ENCODE measurements around the gene ALKBH6. TPM values are rescaled to one million over a fixed set of nuclear protein-coding genes. Genes with fewer than 3 reads are reported as not detected.

The ALKBH6 gene
- total and polyA plus RNA-seq, 9 of the 15 experiments (the other 6 are each of a cell fraction or from before 2014, with no cell fraction given): 0.67 to 62.0 (median 34.5) TPM

DNA sequence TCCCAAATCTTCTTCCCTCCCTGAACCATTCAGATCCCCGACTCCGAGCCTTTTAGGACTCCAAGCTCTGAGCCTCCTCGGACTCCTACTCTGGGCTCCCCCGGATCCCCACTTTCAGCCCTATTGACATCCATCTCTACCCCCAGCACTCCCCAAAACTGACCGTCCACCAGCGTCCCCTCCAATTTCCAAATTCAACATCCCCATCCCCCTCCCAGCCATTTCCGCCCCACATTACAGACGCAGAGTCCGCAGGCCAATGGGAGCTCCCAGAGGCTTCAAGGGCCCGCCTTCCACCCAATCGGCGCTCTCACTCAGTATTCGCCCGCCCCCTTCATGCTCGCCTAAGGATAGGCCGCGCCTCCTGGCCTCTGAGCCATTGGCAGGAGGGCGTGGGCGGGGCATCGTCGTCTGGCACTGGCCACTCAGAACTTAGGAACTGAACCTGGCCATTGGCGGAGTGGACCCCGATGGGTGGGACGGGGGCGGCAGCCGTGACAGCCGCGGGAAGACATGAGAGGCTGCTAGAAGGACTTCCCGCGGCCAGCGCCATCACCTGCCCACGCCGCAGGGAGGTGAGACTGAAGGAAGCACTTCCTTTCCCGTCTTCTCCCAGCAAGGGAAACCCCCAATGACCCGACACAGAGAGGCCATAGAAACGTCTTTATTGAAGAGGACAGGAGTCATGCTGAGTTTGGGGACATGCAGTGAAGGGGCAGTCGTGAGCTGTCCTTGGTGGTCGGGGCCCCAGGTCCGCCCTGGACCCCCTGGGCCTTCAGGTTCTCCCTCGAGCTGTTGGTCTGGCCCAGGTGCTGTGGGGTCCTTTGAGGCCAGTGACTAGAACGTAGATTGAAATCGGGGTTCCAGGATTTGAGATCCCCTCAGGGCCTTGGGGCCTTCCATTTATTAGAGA lies at the start of gene ALKBH6 (continued):
- no peak for TF ChIP-seq BHLHE40 (IDR thresholded peaks at IDR 0.05; ENCODE audit: low read length)
- TF ChIP-seq ZNF175 (CRISPR knock-in tag; IDR thresholded peaks at IDR 0.05; ENCODE audit: low read depth): no peak
- no peak for TF ChIP-seq MTA1 (IDR thresholded peaks at IDR 0.05; ENCODE audit: borderline replicate concordance)
- TF ChIP-seq, protein P1, sequence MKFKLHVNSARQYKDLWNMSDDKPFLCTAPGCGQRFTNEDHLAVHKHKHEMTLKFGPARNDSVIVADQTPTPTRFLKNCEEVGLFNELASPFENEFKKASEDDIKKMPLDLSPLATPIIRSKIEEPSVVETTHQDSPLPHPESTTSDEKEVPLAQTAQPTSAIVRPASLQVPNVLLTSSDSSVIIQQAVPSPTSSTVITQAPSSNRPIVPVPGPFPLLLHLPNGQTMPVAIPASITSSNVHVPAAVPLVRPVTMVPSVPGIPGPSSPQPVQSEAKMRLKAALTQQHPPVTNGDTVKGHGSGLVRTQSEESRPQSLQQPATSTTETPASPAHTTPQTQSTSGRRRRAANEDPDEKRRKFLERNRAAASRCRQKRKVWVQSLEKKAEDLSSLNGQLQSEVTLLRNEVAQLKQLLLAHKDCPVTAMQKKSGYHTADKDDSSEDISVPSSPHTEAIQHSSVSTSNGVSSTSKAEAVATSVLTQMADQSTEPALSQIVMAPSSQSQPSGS (CRISPR knock-in tag; IDR thresholded peaks at IDR 0.05): no peak
- TF ChIP-seq, protein P2, sequence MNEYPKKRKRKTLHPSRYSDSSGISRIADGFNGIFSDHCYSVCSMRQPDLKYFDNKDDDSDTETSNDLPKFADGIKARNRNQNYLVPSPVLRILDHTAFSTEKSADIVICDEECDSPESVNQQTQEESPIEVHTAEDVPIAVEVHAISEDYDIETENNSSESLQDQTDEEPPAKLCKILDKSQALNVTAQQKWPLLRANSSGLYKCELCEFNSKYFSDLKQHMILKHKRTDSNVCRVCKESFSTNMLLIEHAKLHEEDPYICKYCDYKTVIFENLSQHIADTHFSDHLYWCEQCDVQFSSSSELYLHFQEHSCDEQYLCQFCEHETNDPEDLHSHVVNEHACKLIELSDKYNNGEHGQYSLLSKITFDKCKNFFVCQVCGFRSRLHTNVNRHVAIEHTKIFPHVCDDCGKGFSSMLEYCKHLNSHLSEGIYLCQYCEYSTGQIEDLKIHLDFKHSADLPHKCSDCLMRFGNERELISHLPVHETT (CRISPR knock-in tag; conservative IDR thresholded peaks at IDR 0.05 in 1 of 2, IDR thresholded peaks at IDR 0.05 in 1 of 2): no peak
- TF ChIP-seq, protein P3, sequence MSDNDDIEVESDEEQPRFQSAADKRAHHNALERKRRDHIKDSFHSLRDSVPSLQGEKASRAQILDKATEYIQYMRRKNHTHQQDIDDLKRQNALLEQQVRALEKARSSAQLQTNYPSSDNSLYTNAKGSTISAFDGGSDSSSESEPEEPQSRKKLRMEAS (CRISPR knock-in tag; IDR thresholded peaks at IDR 0.05): peak; percentile 39
- TF ChIP-seq, protein P4, sequence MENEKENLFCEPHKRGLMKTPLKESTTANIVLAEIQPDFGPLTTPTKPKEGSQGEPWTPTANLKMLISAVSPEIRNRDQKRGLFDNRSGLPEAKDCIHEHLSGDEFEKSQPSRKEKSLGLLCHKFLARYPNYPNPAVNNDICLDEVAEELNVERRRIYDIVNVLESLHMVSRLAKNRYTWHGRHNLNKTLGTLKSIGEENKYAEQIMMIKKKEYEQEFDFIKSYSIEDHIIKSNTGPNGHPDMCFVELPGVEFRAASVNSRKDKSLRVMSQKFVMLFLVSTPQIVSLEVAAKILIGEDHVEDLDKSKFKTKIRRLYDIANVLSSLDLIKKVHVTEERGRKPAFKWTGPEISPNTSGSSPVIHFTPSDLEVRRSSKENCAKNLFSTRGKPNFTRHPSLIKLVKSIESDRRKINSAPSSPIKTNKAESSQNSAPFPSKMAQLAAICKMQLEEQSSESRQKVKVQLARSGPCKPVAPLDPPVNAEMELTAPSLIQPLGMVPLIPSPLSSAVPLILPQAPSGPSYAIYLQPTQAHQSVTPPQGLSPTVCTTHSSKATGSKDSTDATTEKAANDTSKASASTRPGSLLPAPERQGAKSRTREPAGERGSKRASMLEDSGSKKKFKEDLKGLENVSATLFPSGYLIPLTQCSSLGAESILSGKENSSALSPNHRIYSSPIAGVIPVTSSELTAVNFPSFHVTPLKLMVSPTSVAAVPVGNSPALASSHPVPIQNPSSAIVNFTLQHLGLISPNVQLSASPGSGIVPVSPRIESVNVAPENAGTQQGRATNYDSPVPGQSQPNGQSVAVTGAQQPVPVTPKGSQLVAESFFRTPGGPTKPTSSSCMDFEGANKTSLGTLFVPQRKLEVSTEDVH (IDR thresholded peaks at IDR 0.05; ENCODE audit: low read depth, partially characterized antibody): peak; percentile 81
- no peak for TF ChIP-seq ZNF124 (CRISPR knock-in tag; IDR thresholded peaks at IDR 0.05)
- TF ChIP-seq FIP1L1 (IDR thresholded peaks at IDR 0.05; ENCODE audit: low read depth, low read length, poor library complexity, severe bottlenecking): no peak
- TF ChIP-seq, protein P5, sequence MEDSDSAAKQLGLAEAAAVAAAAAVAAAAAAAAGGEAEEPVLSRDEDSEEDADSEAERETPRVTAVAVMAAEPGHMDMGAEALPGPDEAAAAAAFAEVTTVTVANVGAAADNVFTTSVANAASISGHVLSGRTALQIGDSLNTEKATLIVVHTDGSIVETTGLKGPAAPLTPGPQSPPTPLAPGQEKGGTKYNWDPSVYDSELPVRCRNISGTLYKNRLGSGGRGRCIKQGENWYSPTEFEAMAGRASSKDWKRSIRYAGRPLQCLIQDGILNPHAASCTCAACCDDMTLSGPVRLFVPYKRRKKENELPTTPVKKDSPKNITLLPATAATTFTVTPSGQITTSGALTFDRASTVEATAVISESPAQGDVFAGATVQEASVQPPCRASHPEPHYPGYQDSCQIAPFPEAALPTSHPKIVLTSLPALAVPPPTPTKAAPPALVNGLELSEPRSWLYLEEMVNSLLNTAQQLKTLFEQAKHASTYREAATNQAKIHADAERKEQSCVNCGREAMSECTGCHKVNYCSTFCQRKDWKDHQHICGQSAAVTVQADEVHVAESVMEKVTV (CRISPR knock-in tag; IDR thresholded peaks at IDR 0.05): no peak
- peak; percentile 72 for TF ChIP-seq TAF9B (IDR thresholded peaks at IDR 0.05; ENCODE audit: partially characterized antibody)
- TF ChIP-seq, protein P6, sequence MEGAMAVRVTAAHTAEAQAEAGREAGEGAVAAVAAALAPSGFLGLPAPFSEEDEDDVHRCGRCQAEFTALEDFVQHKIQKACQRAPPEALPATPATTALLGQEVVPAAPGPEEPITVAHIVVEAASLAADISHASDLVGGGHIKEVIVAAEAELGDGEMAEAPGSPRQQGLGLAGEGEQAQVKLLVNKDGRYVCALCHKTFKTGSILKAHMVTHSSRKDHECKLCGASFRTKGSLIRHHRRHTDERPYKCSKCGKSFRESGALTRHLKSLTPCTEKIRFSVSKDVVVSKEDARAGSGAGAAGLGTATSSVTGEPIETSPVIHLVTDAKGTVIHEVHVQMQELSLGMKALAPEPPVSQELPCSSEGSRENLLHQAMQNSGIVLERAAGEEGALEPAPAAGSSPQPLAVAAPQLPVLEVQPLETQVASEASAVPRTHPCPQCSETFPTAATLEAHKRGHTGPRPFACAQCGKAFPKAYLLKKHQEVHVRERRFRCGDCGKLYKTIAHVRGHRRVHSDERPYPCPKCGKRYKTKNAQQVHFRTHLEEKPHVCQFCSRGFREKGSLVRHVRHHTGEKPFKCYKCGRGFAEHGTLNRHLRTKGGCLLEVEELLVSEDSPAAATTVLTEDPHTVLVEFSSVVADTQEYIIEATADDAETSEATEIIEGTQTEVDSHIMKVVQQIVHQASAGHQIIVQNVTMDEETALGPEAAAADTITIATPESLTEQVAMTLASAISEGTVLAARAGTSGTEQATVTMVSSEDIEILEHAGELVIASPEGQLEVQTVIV (CRISPR knock-in tag; IDR thresholded peaks at IDR 0.05; ENCODE audit: borderline replicate concordance): no peak
- TF ChIP-seq EGR1 (conservative IDR thresholded peaks at IDR 0.05): peak; percentile 95
- 0 out of 2 replicates have a peak, but pooled peaks have one; percentile 24 for TF ChIP-seq ETV5 (CRISPR knock-in tag; IDR thresholded peaks at IDR 0.05; ENCODE audit: low read depth)
- TF ChIP-seq STAT5B (CRISPR knock-in tag; IDR thresholded peaks at IDR 0.05): no peak
- no peak for TF ChIP-seq ZNF354B (CRISPR knock-in tag; IDR thresholded peaks at IDR 0.05)

Data from K562 (cell line).